GM12878 (cell line): ENCODE data around the gene RPS8. TPM values are rescaled to one million over a fixed set of nuclear protein-coding genes. Genes with fewer than 3 reads are reported as not detected.

ENCODE experiments used
- ATF7 ChIP-seq: fragments of 450-650 bp; IDR thresholded peaks from 2 replicates; pipeline ENCODE4 v1.6.1; 2016; ENCODE audit warnings: low read depth, mild to moderate bottlenecking
- CBX3 ChIP-seq: fragments of 200-600 bp; sonication (generic); IDR thresholded peaks from 2 replicates; pipeline ENCODE4 v1.6.1; 2016; ENCODE audit warnings: low read depth, borderline replicate concordance
- MTA2 ChIP-seq: fragments of 450-650 bp; IDR thresholded peaks from 2 replicates; pipeline ENCODE4 v1.6.1; 2016; ENCODE audit warnings: low read depth, mild to moderate bottlenecking, moderate library complexity
- NFYA ChIP-seq: IDR thresholded peaks from 2 replicates; pipeline ENCODE4 v1.6.1; 2011; ENCODE audit warnings: low read depth, mild to moderate bottlenecking, low read length, improper control_type of control experiment, borderline replicate concordance
- NFYB ChIP-seq: IDR thresholded peaks from 2 replicates; pipeline ENCODE4 v1.6.1; 2011; ENCODE audit warnings: low read depth, mild to moderate bottlenecking, low read length, improper control_type of control experiment, moderate library complexity; ENCODE audit not compliant: insufficient read depth
- RAD21 ChIP-seq: IDR thresholded peaks from 2 replicates; pipeline ENCODE4 v1.6.1; 2011; ENCODE audit warnings: mild to moderate bottlenecking, low read depth, low read length, moderate library complexity; ENCODE audit not compliant: insufficient read depth
- RUNX3 ChIP-seq: IDR thresholded peaks from 2 replicates; pipeline ENCODE4 v1.6.1; 2012; ENCODE audit warnings: low read length, inconsistent platforms
- SMAD5 ChIP-seq: IDR thresholded peaks from 2 replicates; pipeline ENCODE4 v1.6.1; 2016; ENCODE audit warnings: antibody characterized with exemption, low read depth
- SPI1 ChIP-seq: IDR thresholded peaks from 2 replicates; pipeline ENCODE4 v1.6.1; 2011; ENCODE audit warnings: low read depth, mild to moderate bottlenecking, low read length, moderate library complexity, borderline replicate concordance; ENCODE audit not compliant: insufficient read depth
- SREBF1 ChIP-seq: IDR thresholded peaks from 2 replicates; pipeline ENCODE4 v1.6.1; 2012; ENCODE audit warnings: mild to moderate bottlenecking, low read length
- SUZ12 ChIP-seq: fragments of 200-600 bp; sonication (generic); IDR thresholded peaks from one replicate; pipeline ENCODE4 v1.6.1; 2018; ENCODE audit warnings: antibody characterized with exemption, mild to moderate bottlenecking; ENCODE audit not compliant: unreplicated experiment
- ZNF217 ChIP-seq: fragments of 450-650 bp; IDR thresholded peaks from 2 replicates; pipeline ENCODE4 v1.6.1; 2017; ENCODE audit warnings: antibody characterized with exemption, mild to moderate bottlenecking
- ZNF687 ChIP-seq: fragments of 450-650 bp; IDR thresholded peaks from 2 replicates; pipeline ENCODE4 v1.6.1; 2017; ENCODE audit warnings: mild to moderate bottlenecking, moderate library complexity
- polyA plus RNA-seq, 11 experiments: library from polyadenylated mRNA; depleted of rRNA in 4 of 11; unstranded in 6 of 11; stranded (reverse) in 5 of 11; fragments of >200 nt; fragmentation: Nextera tagmentation in 4 of 11; fragmentation: Illumina TruSeq in 1 of 11; extraction: Ambion mirVana in 4 of 11; extraction: Trizol in 1 of 11; gene quantifications; 1 replicate in 1 of 11; 2 replicates in 10 of 11; pipeline versions ENCODE4 v1.2.1 to v1.2.3, GENCODE V29; 2011 to 2016; ENCODE audit warnings: inconsistent platforms in 2 of 11, missing spikeins in 2 of 11, low read depth in 1 of 11
- total RNA-seq, 4 experiments: library from RNA; depleted of rRNA in 3 of 4; stranded (reverse); fragments of >200 nt in 3 of 4; fragmentation: Illumina TruSeq in 1 of 4; extraction: Trizol in 1 of 4; gene quantifications; 2 replicates each; pipeline versions ENCODE4 v1.2.1 to v1.2.3, GENCODE V29; 2013 to 2021

Gene RPS8
- total and polyA plus RNA-seq, 10 of the 15 experiments (the other 5 are each of a cell fraction or from before 2014, with no cell fraction given): 1,296 to 3,461 (median 2,877) TPM

- TF ChIP-seq ZNF687 (no peak), RUNX3 (no peak; the same call in 1 of the 2 replicates), RAD21 (no peak), CBX3 (no peak), SREBF1 (no peak), ATF7 (no peak), SPI1 (no peak), NFYB (no peak), MTA2 (no peak), NFYA (no peak), ZNF217 (peak; percentile 5; the same call in 1 of the 2 replicates), SMAD5 (no peak), SUZ12 (no peak)
These were observed 43.9 kb downstream of the RPS8 start (continued) for GRCh38 chr1:44819196-44819607.
